Stimulated activated CD4-positive, alpha-beta T cell treated with anti-CD3 and anti-CD28 coated beads, Interleukin-1b, Interleukin-23, amount 100 ng/mL, for 1 hour (primary cell): Measurements from ENCODE around the gene MYLK.

Experiments used
- DNase-seq, 2 donors: peaks; one replicate each; pipeline ENCODE4 v3.0.0-alpha.2; 2020; ENCODE audit warnings: low read depth in 2 of 2

Gene MYLK

GRCh38 chr3:123792473-123793201 is 91.5 kb downstream of the MYLK start:
- no peak for DNase-seq

GRCh38 chr3:123791898-123792297 is 92.2 kb downstream of the MYLK start:
- no peak for DNase-seq

- no peak for DNase-seq
Measured at GRCh38 chr3:123791417-123791816, 92.7 kb downstream of the MYLK start.

GRCh38 chr3:123791073-123791370 is 93.1 kb downstream of the MYLK start:
- DNase-seq: no peak

GRCh38 chr3:123790254-123791072 is 93.7 kb downstream of the MYLK start:
- no peak for DNase-seq

- DNase-seq: no peak
Measured at GRCh38 chr3:123789760-123790159, 94.4 kb downstream of the MYLK start.

GRCh38 chr3:123789160-123789559 is 95.0 kb downstream of the MYLK start:
- DNase-seq: no peak

- no peak for DNase-seq
Measured at GRCh38 chr3:123788710-123789109, 95.4 kb downstream of the MYLK start.

GRCh38 chr3:123787133-123787532 is 97.0 kb downstream of the MYLK start:
- DNase-seq: no peak

- DNase-seq: no peak
Measured at GRCh38 chr3:123785602-123786001, 98.5 kb downstream of the MYLK start.

GRCh38 chr3:123783811-123784210 is 100.3 kb downstream of the MYLK start:
- no peak for DNase-seq

GRCh38 chr3:123783050-123783689 is 101.0 kb downstream of the MYLK start:
- no peak for DNase-seq

- no peak for DNase-seq
Measured at GRCh38 chr3:123782488-123782887, 101.6 kb downstream of the MYLK start.

- no peak for DNase-seq
Measured at GRCh38 chr3:123781571-123782275, 102.4 kb downstream of the MYLK start.

GRCh38 chr3:123781138-123781537 is 103.0 kb downstream of the MYLK start:
- DNase-seq: no peak

GRCh38 chr3:123780656-123781055 is 103.5 kb downstream of the MYLK start:
- DNase-seq: no peak

- DNase-seq: no peak
Measured at GRCh38 chr3:123779655-123780231, 104.4 kb downstream of the MYLK start.

- DNase-seq: no peak
Measured at GRCh38 chr3:123778991-123779622, 105.0 kb downstream of the MYLK start.

GRCh38 chr3:123778525-123778924 is 105.6 kb downstream of the MYLK start:
- no peak for DNase-seq

GRCh38 chr3:123776071-123776782 is 107.9 kb downstream of the MYLK start:
- no peak for DNase-seq

- no peak for DNase-seq
Measured at GRCh38 chr3:123774474-123774873, 109.7 kb downstream of the MYLK start.
